ENCODE measurements around the gene USP17L10.
"Not testable (repeated sequence)": the region's sequence is repeated elsewhere in the genome, so short reads cannot be mapped to it uniquely, and the experiment has no call there.

- not testable (repeated sequence) for TF ChIP-seq CTCF, POLR2AphosphoS5, POLR2A (IDR thresholded peaks at IDR 0.05)
Observed at GRCh38 chr4:9257824-9258223, 47.4 kb downstream of the USP17L10 start, which contains the start of gene USP17L20.

Measured in prostate gland (tissue), 2 donors.